Fibroblast of skin of left quadriceps (primary cell): Measurements from ENCODE around the gene ZNF761.
"Not testable (repeated sequence)": the region's sequence is repeated elsewhere in the genome, so short reads cannot be mapped to it uniquely, and the experiment has no call there.

Experiments used
- DNase-seq, 2 experiments: peaks; one replicate each; pipeline ENCODE4 v3.0.0-alpha.2; 2013; ENCODE audit warnings: low read depth in 2 of 2

ZNF761 gene

DNA sequence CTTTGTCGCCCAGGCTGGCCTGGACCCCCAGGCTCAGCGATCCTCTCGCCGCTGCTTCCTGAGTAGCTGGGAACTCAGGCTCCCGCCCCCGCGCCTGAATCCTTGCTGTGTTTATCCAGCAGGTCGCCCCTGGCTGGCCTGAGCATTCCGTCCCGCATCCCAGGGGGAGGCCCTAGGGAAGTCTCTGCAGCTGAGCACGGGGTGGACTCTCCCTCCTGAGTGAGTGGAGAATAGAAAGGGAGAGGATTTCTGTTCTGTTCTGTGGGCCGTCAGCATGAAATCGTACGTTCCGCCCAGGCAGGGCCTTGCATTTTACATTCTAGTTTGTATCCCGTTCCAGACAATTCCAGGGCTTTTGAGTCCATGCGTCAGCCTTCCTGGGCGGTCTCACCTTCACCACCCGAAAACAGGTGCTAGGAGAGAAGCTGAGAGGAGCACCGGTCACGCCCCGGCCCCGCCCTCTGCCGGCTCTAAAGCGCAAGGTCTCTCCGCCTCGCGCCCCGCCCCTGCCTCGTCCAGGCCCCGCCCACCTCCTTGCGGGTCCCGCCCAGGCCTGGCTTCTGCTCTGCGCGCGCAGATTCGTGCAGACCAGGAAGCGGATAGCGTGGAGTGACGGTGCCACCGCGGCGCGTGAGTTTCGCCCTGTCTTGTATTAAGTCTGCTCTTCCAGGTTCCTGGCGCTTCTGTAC lies at the start of gene ZNF761:
Gene ZNF761 (plus strand): TSS at position 586 of the 689 bp plus-strand sequence. CDS start 15,285 bp downstream, outside the sequence.
- DNase-seq = peak; percentile 58 to 64

- DNase-seq = no peak
Measured at GRCh38 chr19:53388168-53388567, 43.6 kb upstream of the ZNF761 start.

DNA sequence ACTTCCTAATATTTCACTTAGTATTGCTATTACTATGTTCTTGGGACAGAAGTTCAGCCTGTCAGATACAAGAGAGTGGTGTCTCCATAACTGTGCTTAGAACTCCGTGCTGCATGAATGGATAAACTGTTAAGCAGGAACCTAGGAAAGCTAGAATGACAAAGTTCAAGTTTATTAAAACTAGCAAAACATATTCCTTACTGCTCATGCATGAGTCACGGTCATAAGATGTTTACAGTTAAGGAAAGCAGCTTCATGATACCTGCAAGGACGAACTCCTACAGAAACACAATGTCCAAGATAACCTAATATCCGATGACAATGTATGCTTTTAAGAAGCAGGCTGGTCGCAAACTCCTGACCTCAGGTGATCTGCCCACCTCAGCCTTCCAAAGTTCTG lies 42.9 kb upstream of the ZNF761 start:
- no peak for DNase-seq

DNA sequence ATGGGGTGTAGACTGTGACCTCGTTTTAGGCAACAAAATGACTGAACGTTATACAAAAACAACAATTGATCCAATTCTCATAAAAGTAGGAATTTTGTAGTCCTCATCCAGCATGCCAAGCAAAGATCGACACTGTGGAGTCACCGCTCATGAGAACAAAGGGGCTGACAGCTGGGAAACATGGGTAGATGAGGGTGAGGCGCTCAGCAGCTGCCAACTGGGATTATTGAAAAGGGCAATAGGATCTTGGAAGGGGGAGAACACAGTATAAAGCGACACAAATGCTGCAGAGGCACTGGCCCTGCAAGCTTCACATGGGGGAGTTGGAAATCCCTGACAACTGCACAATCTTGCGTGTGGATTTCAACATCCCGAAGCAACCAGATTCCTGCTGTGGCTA lies 42.2 kb upstream of the ZNF761 start:
- DNase-seq = no peak

- no peak for DNase-seq
Measured at GRCh38 chr19:53389978-53390377, 41.8 kb upstream of the ZNF761 start.

DNA sequence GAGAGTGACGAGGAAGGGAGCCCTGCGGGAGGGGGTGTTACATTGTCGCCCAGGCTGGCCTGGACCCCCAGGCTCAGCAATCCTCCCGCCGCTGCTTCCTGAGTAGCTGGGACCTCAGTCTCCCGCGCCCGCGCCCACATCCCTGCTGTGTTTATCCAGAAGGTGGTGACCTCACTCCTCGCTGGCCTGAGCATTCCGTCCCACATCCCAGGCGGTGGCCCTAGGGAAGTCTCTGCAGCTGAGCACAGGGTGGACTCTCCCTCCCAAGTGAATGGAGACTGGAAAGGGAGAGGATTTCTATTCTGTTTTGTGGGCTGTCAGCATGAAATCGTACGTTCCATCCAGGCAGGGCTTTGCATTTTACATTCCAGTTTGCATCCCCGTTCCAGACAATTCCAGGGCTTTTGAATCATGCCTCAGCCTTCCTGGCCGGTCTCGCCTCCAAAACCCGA lies 37.2 kb upstream of the ZNF761 start:
- DNase-seq = no peak

DNA sequence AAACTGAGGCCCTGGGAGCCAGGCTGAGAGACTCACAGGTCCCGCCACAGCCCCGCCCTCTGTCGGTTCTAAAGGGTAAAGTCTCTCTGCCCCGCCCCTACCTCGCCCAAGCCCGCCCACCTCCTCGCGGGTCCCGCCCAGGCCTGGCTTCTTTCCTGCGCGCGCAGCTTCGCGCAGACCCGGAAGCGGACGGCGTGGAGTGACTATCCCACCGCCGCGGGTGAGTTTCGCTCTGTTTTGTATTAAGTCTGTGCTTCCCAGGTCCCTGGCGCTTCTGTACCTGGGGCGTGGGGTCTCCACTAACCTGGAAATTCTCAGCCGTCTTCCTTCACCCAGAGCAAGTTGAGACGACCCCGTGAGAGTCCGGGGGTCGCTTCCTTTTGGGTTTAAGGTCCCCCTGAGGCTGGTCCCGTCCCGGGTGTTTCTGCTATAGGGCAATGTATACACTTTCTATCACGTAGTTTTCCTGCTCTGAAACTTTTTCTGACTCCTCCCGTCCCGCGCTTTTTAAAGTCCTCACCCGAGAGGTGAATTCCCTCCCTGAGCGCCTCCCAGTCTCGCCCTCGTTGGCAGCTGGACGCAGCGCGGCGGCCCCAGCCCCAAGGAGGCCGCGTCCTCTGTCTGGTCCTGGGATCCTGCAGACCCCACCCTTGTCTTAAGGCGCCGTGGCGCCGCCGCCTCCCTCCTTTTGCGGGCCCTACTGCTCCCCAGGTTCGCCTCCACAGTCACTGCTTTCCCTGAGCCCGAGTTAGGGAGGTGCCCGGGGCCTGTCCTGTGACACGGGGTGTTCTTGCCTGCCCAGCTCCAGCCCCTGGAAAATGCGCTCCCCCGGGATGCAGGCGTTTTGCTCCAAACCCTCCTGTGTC lies 36.6 kb upstream of the ZNF761 start, which contains the start of gene ZNF765:
Gene ZNF765 (plus strand): TSS at position 176 of the 866 bp plus-strand sequence. CDS start 2,867 bp downstream, outside the sequence.
- DNase-seq = peak; percentile 77 to 79

- not testable (repeated sequence) for DNase-seq
Measured at GRCh38 chr19:53395840-53396524, 35.8 kb upstream of the ZNF761 start.

- DNase-seq = no peak
Measured at GRCh38 chr19:53396525-53396868, 35.3 kb upstream of the ZNF761 start.

GRCh38 chr19:53397918-53398317 lies 33.9 kb upstream of the ZNF761 start:
- not testable (repeated sequence) for DNase-seq

GRCh38 chr19:53409505-53410204 lies 22.1 kb upstream of the ZNF761 start:
- DNase-seq = no peak

DNA sequence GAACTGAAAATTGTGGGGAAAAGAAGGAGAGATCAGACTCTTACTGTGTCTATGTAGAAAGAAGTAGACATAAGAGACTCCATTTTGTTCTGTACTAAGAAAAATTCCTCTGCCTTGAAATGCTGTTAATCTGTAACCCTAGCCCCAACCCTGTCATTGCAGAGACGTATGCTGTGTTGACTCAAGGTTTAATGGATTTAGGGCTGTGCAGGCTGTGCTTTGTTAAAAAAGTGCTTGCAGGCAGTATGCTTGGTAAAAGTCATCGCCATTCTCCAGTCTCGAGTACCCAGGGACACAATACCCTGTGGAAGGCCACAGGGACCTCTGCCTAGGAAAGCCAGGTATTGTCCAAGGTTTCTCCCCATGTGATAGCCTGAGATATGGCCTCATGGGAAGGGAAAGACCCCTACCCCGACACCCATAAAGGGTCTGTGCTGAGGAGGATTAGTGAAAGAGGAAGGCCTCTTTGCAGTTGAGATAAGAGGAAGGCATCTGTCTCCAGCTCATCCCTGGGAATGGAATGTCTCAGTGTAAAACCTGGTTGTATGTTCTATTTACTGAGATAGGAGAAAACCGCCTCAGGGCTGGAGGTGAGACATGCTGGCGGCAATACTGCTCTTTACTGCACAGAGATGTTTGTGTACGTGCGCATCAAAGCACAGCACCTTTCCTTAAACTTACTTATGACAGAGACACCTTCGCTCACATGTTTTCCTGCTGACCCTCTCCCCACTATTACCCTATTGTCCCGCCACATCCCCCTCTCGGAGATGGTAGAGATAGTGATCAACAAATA lies 11.1 kb upstream of the ZNF761 start:
- DNase-seq = not testable (repeated sequence)

GRCh38 chr19:53422551-53422950 lies 9.2 kb upstream of the ZNF761 start:
- no peak for DNase-seq

DNA sequence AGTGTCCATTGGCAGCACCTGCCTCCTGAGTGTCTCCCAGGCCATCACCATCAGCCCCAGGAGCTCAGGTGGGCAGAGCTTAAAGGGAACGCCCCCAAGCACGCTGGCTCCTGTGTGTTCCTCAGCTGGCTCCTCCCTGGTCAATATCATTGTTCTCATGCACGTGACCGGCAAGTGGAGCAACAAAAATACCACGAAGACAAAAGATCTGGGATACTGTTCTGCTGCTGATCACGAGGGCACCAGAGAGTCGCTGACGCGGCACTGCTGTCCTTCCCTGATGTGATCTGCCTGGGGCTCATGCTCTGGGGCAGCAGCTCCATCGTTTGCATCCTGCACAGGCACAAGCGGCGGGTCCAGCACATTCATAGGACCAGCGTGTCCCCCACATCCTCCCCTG lies 8.7 kb upstream of the ZNF761 start:
- not testable (repeated sequence) for DNase-seq

DNA sequence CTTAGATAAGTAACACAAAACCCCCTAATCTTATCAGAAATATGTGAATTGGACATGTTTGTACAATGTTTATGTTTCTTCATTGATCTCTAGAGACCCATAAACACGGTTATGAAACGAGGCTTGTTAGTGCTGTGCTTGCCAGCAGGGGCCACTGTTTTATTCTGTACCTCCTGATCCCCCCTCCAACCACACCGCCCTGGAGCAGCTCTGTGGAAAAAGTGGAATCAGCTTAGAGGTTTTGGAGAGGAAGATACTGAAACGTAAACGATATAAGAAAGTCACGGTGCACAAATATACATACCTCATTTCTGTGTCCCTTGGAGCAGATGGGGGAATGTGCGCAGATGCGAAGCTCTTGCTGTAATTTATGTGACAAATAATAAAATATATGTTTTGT lies 8.1 kb upstream of the ZNF761 start:
- not testable (repeated sequence) for DNase-seq

- DNase-seq = peak in 1 of 2 experiments; percentile 3
Measured at GRCh38 chr19:53424968-53425597, 6.7 kb upstream of the ZNF761 start.

GRCh38 chr19:53432088-53432661 lies 391 bp downstream of the ZNF761 start:
- no peak for DNase-seq

DNA sequence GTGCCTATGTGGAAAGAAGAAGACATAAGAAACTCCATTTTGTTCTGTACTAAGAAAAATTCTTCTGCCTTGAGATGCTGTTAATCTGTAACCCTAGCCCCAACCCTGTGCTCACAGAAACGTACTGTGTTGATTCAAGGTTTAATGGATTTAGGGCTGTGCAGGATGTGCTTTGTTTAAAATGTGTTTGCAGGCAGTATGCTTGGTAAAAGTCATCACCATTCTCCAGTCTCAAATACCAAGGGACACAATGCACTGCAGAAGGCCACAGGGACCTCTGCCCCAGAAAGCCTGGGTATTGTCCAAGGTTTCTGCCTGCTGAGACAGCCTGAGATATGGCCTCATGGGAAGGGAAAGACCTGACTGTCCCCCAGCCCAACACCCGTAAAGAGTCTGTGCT lies 12.0 kb downstream of the ZNF761 start:
- not testable (repeated sequence) for DNase-seq

DNA sequence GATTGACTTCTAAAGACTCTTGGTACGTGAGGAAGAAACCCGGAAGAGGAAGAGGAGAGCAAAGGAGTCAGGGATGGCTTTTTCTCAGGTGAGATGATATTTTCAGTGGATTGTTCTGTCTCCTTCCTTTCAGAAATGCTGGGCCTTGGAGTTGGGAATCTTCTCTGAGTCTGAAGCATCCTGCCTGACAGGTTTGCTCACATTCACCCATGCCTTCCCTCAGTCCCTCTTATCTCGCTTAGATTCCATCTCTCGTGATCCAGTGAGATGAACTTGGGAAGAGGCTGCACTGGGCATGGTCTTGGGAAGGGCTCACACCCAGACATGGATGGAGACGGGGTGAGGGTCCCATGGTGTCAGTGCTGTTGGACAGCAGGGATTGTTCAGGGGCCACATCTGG lies 15.4 kb downstream of the ZNF761 start:
- not testable (repeated sequence) for DNase-seq

DNA sequence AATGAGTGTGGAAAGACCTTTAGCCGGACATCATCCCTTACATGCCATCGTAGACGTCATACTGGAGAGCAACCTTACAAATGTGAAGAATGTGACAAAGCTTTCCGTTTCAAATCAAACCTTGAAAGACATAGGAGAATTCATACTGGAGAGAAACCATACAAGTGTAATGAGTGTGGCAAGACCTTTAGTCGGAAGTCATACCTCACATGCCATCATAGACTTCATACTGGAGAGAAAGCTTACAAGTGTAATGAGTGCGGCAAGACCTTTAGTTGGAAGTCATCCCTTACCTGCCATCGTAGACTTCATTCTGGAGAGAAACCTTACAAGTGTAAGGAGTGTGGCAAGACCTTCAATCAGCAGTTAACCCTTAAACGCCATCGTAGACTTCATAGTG lies 24.0 kb downstream of the ZNF761 start:
- DNase-seq = no peak
